Coronary artery (tissue), 2 donors: ENCODE results near the gene BMAL2.

Source experiments
- DNase-seq: peaks from one replicate; pipeline ENCODE4 v3.0.0-alpha.2; 2017; ENCODE audit warnings: low spot score
- H3K27ac ChIP-seq, 2 donors: fragments of 200-600 bp; sonication (generic); one replicate each; pipeline ENCODE4 v1.5.1; 2016 to 2019
- H3K4me3 ChIP-seq: fragments of 200-600 bp; sonication (generic); 2 replicates; pipeline ENCODE4 v1.5.1; 2016; ENCODE audit warnings: mild to moderate bottlenecking, moderate library complexity
- CTCF ChIP-seq: fragments of 200-600 bp; sonication (generic); IDR thresholded peaks from one replicate; pipeline ENCODE4 v1.5.1; 2019; ENCODE audit warnings: antibody characterized with exemption

The BMAL2 gene

GRCh38 chr12:27332714-27333402 is at the start of gene BMAL2:
BMAL2 (plus strand) TSS chr12:27332836; CDS start chr12:27333073, 237 bp downstream.
- no peak for TF ChIP-seq CTCF
- peak within 1 kb of the TSS; percentile 54 to 62 for H3K27ac ChIP-seq
- peak within 1 kb of the TSS; percentile 85 for H3K4me3 ChIP-seq
- no peak for DNase-seq

GRCh38 chr12:27284021-27284420 is 48.6 kb upstream of the BMAL2 start:
- peak overlapping the region; percentile 72 to 84 for H3K27ac ChIP-seq
- peak overlapping the region; percentile 8 for H3K4me3 ChIP-seq
- no peak for TF ChIP-seq CTCF

DNA sequence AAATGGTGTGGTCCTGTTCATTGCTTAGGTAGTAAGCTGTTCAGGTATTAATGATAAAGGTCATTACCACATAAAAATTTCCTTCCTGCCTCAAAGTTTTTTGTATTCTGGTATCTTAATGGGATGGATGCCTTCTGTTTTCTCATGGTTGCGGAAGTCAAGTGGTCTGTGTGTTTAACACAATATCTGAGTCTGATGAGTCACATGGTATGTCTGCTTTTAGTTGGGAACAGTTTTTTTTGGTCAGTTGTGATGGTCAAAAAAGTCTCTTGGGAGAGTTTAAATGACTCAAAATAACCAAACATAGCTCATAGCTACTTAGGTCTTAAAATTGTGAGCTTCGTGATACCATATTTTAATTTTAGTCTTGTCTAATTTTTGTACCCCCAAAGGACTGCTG is 47.9 kb upstream of the BMAL2 start:
- no peak for DNase-seq
- no peak for TF ChIP-seq CTCF
- Histone ChIP-seq H3K4me3 (peak overlapping the region; percentile 8), H3K27ac (peak overlapping the region; percentile 72 to 84)

More at GRCh38 chr12:27284021-27284420, 48.6 kb upstream of the BMAL2 start:
- no peak for DNase-seq

- TF ChIP-seq CTCF = no peak
- Histone ChIP-seq H3K4me3 (peak overlapping the region; percentile 7), H3K27ac (peak overlapping the region; percentile 72 to 84)
- DNase-seq = no peak
Measured at GRCh38 chr12:27285403-27285802, 47.2 kb upstream of the BMAL2 start.

- Histone ChIP-seq H3K27ac (peak overlapping the region; percentile 45 to 66), H3K4me3 (no peak overlapping the region)
- TF ChIP-seq CTCF = no peak
- DNase-seq = no peak
Measured at GRCh38 chr12:27289414-27289813, 43.2 kb upstream of the BMAL2 start.

- TF ChIP-seq CTCF = no peak
- no peak overlapping the region for H3K4me3 ChIP-seq
- DNase-seq = no peak
- peak overlapping the region; percentile 39 to 66 for H3K27ac ChIP-seq
Measured at GRCh38 chr12:27290501-27291168, 42.0 kb upstream of the BMAL2 start.

DNA sequence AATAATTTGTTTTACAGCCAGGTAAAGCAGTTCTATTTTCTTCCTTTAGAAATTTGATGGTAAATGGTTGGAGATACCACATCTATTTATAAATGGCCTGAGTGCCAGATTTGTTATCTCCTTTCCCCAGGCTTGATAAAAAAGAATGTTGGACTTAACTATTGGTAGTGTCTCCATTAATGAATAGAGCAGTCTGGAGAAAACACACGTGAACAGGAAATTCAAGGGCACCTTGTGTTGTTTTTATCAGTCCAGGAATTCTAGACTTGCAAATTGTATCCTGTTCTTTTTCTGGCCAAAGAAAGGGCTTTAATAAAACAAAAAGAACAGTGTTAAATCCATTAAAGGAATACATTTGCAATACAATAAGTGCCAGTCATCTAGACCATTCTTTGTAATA is 40.8 kb upstream of the BMAL2 start:
- Histone ChIP-seq H3K27ac (peak overlapping the region; percentile 39 to 66), H3K4me3 (no peak overlapping the region)
- DNase-seq = no peak
- TF ChIP-seq CTCF = no peak
